Daoy (cell line): ENCODE measurements around the gene C1orf35. TPM values are rescaled to one million over a fixed set of nuclear protein-coding genes. Genes with fewer than 3 reads are reported as not detected.

ENCODE experiments used
- DNase-seq: peaks from one replicate; pipeline ENCODE4 v3.0.0-alpha.2; 2015; ENCODE audit warnings: low read depth
- total RNA-seq: library from RNA; depleted of rRNA; stranded (reverse); fragments of >200 nt; shearing (Covaris generic); gene quantifications from 2 replicates; pipeline ENCODE4 v1.2.3, GENCODE V29; 2014

Gene C1orf35
- total RNA-seq, 1 experiment from 2014 or later, result 19.9 TPM

DNA sequence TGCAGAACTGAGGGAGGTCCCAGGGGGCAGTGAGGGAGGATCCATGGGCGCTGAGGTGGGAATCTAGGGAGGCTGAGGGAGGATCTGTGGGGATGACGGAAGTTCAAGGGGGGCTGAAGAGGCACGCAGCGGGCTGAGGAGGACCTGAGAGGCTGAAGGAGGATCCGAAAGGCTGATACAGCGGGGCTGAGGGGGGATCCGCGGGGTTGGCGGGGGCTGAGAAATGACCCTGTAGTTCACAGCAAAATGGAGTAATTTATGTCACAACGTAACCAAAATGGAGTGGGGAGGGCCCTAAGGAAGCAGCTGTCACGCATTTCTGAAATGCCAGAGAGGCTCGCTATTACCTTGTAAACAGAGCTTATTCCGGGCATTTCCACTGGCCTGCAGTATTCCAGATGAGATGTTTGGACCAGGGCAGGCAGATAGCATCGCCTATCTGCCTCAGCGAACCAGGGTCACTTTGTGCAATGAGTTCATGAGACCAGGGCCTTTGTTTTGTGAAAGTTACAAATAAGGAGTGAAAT lies 6.9 kb upstream of the C1orf35 start:
- DNase-seq, result no peak

GRCh38 chr1:228109073-228109961 lies 6.2 kb upstream of the C1orf35 start, which contains the start of gene MRPL55:
MRPL55 (minus strand) TSS chr1:228109299; CDS start chr1:228108260, 1,039 bp downstream.
- peak; percentile 98 for DNase-seq

DNA sequence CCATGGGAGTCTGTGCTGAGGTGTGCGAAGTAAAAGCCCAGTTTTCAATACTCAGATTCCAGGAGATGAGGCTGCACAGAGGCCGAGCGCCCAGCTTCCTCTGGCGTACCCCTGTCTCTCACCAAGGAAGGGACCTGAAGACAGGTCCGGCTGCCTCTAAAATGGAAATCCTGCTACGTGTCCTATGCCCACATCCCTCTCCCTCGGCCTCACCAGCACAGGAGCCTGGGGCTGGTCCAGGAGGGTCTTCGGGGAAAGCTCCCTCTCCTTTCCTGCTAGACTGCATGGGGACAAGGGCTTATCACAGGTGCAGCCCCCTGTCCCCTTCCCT lies 5.6 kb upstream of the C1orf35 start:
- DNase-seq, result no peak

GRCh38 chr1:228108055-228108690 lies 5.0 kb upstream of the C1orf35 start:
- no peak for DNase-seq

DNA sequence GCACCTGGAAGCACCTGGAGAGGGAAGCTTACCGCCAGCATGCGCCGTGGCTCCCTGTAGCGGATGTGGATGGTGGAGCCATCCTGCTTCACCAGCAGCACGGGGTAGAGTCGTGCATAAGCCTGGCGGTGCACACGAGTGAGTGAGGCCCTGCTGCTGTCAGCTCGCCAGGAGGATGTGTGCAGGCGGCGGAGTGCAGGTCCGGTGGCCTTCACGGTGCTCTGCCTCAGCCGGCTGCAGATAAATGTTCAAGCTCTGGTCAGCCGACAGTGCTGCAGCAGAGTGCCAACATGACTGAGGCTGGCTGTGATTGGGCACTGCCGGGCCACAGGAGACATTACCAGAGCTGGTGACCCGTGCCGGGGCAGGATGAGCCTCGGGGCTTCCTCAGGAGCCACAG lies 4.5 kb upstream of the C1orf35 start:
- no peak for DNase-seq

DNA sequence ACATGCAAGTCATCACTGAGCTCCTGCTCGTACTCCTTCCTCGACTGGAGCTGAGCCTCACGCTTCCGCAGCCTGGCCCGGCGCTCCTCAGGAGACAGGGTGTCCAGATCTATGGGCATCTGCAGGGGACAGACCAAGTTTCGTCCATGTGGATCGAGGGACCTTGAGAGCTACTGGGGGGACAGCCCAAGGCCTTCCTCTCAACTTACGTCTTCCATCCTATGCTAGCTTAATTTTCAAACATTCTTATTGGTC lies 3.6 kb upstream of the C1orf35 start:
- DNase-seq, result no peak

GRCh38 chr1:228105996-228106799 lies 3.1 kb upstream of the C1orf35 start:
- DNase-seq, result no peak

GRCh38 chr1:228105270-228105995 lies 2.3 kb upstream of the C1orf35 start:
- DNase-seq, result no peak

GRCh38 chr1:228104526-228105269 lies 1.6 kb upstream of the C1orf35 start:
- no peak for DNase-seq

- DNase-seq, result peak; percentile 64
These were observed 933 bp downstream of the C1orf35 start for GRCh38 chr1:228101994-228102790.

GRCh38 chr1:228101614-228101993 lies 1.5 kb downstream of the C1orf35 start:
- no peak for DNase-seq

- DNase-seq, result no peak
These were observed 2.1 kb downstream of the C1orf35 start for GRCh38 chr1:228100822-228101613.

DNA sequence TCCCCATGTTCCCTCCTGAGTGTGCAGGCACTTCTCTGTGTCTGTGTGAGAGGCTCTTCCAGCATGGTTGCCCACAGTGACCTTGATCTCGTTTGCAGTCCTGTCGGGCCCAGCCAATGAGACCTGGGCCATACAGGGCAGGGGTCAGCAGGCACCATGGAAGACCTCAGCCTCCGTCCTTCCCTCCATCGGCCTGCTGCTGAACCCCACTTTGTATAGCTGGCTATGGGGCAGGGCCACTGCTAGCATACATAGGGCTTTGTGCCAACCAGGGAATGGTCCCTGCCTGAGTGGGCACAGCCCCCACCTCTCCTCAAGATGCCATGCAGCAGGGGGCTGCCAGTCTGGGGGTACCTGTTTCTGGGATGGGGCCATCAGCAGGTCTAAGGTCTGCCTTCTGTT lies 3.8 kb downstream of the C1orf35 start:
- no peak for DNase-seq

DNA sequence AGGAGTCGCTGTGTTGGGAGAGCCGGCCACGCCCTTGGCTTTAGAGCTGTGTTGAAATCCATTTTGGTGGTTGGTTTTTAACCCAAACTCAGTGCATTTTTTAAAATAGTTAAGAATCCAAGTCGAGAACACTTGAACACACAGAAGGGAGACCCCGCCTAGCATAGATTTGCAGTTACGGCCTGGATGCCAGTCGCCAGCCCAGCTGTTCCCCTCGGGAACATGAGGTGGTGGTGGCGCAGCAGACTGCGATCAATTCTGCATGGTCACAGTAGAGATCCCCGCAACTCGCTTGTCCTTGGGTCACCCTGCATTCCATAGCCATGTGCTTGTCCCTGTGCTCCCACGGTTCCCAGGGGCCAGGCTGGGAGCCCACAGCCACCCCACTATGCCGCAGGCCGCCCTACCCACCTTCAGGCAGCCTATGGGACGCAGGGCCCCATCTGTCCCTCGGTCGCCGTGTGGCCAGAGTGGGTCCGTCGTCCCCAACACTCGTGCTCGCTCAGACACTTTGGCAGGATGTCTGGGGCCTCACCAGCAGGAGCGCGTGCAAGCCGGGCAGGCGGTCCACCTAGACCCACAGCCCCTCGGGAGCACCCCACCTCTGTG lies 4.7 kb downstream of the C1orf35 start:
- DNase-seq, result no peak

- DNase-seq, result no peak
These were observed 5.6 kb downstream of the C1orf35 start for GRCh38 chr1:228097333-228098081.

- DNase-seq, result peak; percentile 1
These were observed 6.5 kb downstream of the C1orf35 start for GRCh38 chr1:228096416-228097332.

DNA sequence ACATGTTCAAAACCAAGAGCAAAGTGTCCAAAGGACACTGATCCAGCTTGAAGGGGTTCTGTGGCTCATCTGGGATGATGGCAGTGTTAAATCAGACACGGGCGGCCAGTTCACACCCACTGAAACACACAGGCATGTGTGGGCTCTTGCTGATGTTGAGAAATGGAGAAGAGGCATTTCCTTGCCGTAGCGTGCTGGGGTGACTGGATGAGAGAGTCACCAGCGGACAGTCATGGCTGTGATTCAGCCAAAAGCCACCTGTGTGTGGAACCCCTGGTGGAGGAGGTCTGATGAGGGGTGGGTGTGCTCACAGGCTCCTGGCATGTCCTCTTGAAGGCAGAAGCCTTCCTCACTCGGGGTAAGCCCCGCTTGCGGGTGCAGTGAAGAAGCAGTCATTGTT lies 7.2 kb downstream of the C1orf35 start:
- no peak for DNase-seq
